ENCODE measurements around the gene HEATR9. TPM values are rescaled to one million over a fixed set of nuclear protein-coding genes. Genes with fewer than 3 reads are reported as not detected.

HEATR9 gene
- polyA plus RNA-seq, 10 donors, result not detected

DNA sequence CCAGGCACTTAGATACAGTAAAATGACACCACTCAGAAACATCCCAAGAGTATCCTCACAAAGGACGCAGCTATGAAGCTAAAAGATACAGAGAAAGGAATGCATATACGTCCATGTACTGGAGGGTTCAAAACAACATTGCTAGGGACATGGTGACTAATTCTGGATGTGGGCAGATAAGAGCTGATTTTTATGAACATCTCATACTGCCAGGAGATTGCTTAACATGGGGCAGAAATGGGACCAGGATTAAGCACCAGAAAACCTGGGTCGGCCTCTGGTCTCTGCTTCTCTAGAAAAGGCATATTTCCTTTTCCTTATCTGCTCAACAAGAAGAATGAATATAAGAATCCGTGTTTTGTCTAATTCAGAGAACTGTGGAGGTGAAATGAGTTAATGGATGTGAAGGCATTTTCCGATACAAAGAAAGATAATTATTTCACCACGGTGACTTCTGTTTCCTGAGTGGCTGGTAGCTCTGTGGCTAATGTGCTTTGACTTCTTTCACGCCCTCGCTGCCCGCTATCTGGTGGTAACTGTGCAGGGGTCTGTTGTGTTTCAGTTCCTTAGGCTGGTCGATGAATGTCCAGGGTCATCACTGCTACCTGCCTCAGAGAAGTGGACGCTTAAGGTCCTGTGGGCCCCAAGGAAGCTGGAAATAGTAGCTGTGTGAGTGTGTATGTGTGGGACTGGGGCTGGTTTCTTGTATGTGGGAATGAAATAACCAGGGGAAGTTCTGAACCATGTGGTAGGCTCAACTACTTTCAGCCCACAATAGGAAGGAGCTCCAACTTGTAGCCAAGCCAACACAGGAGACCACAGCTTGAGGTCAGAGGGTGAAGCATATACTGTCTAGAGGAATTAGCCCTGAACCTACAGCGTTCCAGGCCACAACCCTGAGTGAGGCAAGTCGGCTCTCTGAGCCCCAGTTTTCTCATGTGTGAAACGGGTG is 27.2 kb upstream of the HEATR9 start:
- no peak for DNase-seq

DNA sequence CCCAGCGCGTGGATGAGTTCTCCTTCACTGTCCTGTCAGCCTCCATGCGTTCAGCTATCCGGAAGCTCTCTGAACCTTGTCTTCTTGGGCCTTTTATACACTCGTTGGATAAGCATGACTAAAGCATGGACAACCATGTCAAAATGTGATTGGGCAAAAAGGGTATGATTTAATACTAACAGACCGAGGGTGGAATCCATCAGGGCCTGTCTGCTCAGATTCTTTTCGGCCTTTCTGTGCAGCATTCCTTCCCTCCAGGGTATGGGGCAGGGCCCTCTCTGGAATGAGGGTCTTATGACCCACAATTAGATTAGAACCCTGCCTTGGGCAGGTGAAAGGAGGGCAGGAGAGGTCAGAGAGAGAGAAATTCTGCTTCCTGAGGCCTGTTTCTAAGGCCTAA is 25.5 kb upstream of the HEATR9 start:
- no peak for DNase-seq

DNA sequence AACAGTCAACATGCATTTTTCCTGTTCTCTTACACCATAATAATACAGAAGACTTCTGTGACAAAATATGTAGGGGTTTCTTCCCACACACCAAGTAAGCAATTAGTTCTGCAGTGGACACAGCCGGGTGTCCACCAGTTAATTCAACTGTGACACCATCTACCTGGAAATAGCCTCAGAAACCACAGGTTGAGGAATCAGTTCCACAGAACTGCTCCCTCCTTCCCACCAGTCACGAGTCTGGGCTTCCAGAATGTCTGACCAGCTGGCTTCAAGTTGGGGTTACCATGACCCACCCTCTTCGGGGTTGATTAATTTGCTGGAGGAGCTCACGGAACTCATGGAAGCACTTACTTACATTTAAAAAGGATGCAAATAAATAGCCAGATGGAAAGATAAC is 25.1 kb upstream of the HEATR9 start:
- DNase-seq, result no peak

DNA sequence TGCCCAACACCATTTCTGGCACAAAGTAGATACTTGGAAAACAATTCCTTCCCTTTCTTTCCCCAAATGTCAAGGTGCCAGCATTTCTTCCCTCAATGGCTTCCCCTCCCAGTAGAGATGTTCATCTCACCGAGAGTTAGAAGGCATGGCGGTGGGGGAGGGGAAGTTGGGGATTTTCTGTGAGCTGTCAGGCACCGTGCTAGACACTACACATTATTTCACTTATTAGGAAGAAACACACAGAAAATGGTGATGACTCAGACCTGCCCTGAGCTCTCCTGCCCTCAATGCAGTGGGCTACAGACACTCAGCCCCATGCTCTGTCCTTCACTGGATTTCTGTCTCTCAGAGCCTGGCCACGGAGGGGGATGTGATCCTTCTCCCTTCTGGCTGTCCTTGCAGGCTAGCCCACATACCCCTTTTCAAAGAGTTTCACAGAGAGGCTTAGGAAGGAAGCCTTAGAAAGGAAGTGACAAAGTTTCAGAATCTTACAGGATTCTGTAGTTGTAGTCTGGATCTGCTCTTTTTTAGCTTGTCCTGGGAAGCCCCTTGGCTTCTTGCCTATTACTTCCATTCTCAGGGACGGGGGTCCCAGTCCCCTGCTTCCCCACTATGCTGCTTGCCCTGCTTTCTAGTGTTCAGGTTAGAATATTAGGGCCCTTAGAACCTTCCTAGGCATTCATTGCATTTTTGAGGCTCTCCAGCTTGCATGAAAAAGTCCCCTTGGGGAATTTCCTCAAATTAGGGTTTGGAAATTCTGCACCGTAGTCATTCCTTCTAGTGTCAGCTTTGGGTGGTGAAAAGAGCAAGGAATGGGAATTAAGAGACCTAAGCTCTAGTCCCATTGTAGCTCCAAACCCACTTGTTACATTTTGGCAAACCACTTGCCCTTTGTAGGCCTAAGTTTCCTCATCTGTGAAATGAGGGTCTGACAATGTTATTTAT is 23.7 kb upstream of the HEATR9 start:
- no peak for DNase-seq

DNA sequence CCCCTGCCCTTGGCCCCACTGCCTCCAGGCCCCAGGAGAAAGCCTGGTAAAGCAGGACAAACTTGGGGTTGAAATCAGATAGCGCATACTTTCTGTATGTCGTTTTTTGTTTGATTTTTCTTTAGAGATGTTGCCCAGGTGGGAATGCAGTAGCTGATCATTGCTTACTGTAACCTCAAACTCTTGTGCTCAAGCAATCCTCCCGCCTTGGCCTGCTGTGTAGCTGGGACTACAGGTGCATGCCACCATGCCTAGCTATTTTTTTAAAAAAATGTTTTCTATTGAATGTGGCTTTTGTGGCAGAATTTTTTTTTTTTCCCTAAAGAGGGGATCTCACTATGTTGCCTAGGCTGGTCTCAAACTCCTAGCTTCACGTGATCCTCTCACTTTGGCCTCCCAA is 22.6 kb upstream of the HEATR9 start:
- DNase-seq, result no peak

DNA sequence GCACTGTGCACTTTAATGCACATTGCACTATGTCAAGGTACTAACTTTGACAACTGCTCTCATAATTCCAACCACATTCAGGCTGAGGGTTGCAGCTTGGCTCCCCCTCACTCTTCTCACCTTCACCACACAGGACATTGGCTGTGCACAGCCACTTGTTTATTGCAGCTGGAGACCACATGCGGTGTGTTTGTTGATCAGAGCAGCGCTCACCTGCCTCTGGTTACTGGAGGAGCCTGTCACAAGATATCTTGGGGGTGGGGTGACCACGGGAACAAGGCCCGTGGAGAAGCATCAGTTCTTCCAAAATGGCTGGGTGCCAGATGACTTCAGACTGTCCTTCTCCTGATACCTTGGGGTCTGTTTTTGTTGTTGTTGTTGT is 22.1 kb upstream of the HEATR9 start:
- no peak for DNase-seq

DNA sequence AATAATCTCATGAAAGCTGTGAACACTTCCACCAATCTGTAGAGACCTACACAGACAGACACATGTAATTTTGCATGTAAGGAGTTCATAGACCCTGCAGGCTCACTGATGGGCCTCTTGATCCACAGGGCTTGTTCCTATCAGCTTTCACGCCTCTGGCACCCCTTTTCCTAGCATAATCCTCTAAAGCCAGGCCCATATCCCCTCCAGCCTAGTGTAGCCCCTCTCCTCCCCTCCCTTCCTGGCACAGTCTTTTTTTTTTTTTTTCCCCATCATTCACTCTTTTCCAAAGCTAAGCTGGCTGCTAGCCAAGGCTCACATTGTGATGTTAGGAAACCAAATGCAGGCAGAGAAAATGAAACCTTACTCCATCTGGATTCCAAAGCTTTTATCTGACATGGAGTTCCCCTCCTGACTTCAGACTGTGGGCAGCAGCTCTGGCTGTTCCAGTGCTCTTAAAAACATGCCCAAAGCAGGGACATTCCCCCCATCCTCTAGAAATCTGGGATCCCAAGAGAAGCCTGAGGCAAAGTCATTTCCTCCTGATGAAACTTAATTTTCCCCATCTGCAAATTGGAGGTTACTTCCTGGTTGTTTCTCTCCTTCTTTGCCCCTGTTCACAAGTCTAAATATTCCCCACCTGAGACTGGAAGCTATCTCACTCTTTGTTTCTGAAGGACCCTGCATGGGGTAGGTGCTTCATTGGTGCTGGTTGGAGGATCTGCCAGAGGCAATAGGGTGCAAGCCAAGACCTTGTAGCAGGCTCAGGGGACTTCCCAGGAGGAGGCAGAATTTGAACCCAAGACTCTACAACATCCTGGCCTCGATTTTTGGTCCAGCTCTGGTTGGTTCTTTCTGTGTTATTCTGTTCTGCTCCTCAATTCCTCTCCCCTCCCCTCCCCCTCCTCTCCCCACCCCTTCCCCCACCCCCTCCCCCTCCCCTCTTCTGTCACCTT is 21.4 kb upstream of the HEATR9 start:
- peak; percentile 19 to 52 (median 22) for DNase-seq

DNA sequence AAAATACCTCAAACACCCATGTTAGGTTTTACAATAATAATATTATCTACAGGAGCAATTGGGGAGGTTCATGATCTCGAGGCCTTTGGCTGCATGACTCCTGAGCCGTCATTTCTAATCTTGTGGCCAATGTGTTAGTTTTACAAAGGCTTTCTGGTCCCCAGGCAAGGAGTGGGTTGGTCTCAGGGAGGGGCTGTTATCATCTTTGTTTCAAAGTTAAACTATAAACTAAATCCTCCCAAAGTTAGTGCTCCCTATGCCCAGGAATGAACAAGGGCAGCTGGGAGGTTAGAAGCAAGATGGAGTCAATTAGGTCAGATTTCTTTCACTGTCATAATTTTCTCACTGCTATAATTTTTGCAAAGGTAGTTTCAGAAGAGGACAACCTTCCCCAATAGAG is 20.6 kb upstream of the HEATR9 start:
- DNase-seq, result no peak

DNA sequence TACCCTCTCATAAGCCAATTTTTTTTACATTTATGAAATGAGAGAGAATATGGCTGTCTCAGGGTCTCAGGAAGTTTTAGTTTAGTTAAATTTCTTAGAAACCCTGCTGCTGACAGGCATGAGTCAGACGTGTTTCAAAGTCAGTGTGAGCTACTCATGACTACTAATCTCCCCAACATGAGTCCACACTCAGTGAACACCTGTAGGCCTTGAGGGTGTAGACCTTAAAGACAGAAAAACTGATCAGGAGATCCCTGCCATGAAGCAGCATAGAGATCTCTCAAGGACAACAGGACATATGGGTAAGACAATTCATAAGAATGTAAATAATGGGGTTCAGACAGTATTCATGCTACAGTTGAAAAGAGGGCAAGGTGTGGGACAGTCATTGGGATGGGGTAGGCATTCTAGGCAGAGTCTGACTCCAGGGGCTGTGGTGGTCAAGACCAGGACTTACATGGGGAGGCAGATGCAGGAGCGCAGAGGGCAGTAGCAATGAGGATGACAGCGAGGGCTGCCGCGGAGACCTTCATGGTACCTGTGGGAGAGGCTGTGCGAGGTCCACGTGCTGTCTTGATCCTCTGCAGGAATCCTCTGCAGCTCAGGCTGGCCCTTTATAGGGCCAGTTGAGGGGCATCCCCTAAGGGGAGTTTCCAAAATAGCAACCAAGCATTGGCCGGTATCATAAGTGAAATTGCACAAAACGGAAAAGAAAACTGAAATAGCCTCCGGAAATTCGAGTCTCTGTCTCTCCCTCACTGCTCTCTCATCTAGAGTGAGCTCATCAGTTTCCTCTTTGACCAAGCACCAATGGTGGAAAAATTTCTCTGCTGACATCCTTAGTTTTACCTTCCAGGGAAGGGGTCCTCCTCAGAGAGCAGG is 11.3 kb upstream of the HEATR9 start, which contains the start of gene CCL5:
Gene CCL5, minus strand, starts transcription at position 588 of the 882 bp plus-strand sequence.
- peak in 2 of 3 donors; percentile 16 to 23 for DNase-seq

DNA sequence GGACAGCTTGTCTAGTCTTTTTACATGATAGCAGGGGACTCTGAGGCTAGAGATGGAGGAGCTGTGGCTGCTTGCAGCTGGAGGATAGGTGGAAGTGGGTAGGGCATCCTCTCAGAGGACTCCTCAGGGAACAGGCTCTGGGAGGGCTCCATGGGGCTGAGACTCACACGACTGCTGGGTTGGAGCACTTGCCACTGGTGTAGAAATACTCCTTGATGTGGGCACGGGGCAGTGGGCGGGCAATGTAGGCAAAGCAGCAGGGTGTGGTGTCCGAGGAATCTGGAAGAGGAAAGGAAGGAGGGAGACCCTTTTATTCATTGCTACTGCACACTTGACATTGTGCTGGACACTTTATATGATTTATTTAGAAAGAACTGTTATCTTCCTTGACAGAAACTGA is 9.7 kb upstream of the HEATR9 start:
- DNase-seq, result no peak

DNA sequence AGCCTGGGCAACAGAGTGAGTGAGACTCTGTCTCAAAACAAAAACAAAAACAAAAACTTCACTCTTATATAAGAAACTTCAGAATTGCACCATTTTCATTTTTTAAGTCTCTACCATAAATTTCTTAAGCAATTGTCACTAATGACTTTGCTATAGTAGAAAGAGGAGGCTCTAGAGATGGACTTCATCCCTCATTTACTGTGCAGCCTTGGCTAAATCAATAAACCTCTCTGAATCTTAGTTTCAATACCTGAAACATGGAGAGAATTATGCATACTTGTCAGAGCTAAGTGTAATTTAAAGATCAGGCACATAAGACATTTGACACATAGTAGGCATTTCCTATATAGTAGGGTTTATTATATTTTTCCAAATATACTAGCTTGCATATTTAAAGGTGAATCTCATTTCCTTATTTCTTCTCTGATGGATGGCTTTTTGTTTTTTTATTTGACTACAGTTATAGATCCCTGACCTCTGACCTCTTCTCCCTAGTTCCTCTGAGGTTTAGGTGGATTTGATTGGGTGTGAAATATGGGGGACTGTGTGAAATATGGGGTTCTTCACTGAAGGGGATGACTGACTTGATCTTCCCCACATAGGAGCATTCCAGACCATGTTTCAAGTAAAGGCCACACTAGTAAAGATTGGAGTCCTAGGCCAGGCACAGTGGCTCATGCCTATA is 8.8 kb upstream of the HEATR9 start:
- no peak for DNase-seq

DNA sequence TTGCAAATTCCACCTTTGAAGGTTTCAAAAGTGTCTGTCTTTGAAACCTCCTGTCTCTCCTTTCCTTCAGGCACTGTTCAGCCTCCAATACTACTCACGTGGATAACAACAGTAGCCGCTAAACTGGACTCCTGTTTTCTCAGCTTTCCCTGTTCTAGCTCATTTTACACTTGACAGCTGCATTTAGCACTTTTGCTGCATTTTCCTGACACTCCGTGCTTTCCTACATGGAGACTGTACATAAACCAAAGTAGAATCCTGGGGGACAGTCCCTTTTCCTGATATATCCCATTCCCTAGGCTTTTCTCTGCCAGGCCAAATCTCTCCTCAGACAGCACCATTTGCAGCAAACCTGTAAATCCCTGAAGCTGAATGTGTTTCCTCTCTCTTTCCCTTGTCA is 7.8 kb upstream of the HEATR9 start:
- no peak for DNase-seq

DNA sequence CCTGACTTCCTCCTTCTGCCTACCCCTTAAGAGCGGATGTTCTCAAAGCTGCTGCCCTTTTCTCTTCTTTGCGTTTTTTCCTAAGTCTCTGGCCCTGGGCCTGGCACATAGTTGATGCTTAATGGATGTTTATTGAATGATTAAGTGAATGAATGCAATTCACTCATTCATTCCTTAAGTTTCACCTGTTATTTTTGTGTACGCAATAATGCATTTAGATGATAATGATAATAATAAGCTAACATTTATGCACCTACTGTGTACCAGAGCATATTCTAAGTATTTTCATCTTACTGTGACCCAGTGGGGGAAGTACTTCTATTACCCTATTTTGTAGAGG is 7.1 kb upstream of the HEATR9 start:
- no peak for DNase-seq

DNA sequence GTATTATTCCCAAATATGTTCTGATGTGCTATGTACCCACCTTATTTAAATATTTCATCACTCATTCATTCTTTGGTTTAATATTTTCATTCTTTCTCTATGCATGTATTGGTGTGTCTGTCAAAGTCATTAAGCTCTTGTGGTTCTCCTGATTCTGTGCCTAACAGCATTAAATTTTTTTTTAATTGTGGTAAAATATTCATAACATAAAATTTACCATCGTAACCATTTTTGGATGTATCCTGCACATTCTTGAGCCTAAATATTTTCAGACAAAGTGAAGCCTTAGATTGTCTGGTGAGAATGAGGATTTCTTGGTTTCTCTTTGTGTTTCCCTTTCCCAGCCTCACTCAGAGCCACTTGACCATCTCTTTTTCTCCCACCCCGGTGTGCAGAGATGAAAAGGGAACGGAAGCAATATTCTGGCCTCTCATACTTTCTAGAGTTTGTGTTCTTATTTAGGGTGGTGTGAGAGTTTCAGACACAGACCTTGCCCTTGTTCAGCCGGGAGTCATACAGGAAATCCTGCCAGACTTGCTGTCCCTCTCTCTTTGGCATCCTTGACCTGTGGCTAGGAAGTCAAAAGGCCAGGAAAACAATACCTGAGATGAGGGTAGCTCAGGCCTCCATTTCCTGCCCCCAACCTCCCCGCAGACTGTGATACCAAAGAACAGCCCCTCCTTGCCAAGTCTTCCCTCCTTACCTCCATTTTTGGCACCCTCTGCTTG is 6.5 kb upstream of the HEATR9 start:
- no peak for DNase-seq

DNA sequence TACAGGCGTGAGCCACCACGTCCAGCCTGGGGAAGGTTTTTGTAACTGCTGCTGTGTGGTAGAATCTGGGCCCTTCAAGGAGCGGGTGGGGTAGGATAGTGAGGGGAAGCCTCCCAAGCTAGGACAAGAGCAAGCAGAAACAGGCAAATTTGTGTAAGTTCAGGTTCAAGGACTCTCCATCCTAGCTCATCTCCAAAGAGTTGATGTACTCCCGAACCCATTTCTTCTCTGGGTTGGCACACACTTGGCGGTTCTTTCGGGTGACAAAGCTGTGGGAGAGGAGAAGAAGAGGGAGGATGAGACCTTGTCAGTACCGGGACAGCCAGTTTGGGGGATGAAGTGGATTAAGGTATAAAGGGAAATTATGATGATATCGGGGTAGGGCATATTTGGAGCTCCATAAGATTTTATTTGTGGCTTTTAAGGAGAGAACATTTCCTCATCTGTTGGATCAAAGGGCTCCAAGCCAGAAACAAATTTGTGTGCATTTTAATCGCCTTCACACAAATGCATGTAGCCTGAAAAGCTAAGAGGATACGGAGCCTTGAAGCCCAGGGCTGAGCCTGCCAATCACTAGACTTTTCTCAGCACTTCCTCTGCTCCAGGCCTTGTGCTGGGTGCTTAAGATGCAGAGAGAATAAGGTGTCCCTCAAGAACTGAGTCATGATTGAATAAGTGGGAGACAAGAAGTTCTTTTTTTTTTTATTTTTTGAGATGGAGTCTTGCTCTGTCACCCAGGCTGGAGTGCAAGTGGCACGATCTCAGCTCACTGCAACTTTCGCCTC is 3.7 kb upstream of the HEATR9 start:
- no peak for DNase-seq

DNA sequence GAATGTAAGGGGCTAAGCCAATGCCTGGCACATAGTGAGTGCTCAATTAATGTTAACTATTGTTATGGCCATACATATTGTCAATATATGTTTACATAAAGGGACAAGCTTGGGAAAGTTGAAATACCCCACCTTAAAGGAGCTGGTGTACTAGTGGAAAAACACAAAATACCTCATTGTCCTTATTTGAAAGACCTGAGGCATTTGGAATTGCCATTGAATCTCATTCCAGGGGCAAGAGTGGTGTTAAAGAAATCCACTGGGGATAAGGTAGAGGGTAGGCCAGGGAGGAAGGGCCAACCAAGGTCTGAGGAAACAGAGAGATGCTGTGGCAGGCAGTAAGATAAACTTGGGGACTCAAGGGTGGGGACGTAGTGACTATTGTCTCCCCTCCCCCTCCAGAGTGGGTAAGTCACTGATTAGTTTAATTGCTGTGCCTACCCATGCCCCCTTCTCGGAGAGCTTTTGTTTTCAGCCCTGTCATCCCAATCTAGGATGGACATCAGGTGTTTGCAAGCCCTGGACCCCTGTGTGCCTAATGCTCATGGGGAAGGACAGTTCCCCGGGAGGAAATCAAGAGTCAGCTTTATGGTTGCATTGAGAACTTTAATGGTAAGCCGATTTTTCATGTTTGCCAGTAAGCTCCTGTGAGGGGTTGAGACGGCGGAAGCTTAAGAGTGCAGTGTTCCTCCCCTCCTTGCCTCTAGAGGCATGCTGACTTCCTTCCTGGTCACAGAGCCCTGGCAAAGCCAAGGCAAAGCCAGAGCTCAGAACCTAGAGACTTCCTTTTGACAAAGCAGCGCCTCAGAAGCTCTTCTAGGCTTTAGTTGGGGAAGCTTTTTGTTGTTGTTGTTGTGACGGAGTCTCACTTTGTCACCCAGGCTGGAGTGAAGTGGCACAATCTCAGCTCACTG is 2.5 kb upstream of the HEATR9 start:
- no peak for DNase-seq

DNA sequence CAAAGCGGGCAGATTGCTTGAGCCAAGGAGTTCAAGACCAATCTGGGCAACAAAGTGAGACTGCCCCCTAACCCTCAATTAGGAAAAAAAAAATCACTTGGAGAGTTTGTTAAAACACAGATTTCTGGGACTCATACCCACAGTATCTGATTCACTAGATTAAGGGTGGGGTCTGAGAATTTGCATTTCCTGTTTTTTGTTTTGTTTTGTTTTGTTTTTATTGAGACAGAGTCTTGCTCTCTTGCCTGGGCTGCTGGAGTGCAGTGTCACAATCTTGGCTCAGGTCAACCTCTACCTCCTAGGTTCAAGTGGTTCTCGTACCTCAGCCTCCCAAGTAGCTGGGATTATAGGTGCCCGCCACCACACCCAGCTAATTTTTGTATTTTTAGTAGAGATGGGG is 1.1 kb downstream of the HEATR9 start:
- no peak for DNase-seq
